Naive thymus-derived CD4-positive, alpha-beta T cell (primary cell): ENCODE measurements around the gene OSM. TPM values are rescaled to one million over a fixed set of nuclear protein-coding genes. Genes with fewer than 3 reads are reported as not detected.

Source experiments
- ATAC-seq: fragments of 150-1000 bp; cut with Tn5 transposase; 2 replicates; pipeline ENCODE4 v1.10.0; 2021; ENCODE audit warnings: mild to moderate bottlenecking, moderate library complexity
- CTCF ChIA-PET: fragments of 350-600 bp; sonication (Branson Sonifier 250); formaldehyde crosslinking; loops from one replicate; lab custom pipeline; 2021; ENCODE audit warnings: antibody characterized with exemption; lab: Charles Lee
- POLR2A ChIA-PET: fragments of 350-600 bp; sonication (Branson Sonifier 250); formaldehyde crosslinking; loops from one replicate; lab custom pipeline; 2021; ENCODE audit warnings: antibody characterized with exemption, inconsistent platforms; lab: Charles Lee
- DNase-seq, 9 donors: peaks; one replicate each; pipeline versions ENCODE4 v3.0.0 to v3.0.0-alpha.2; 2020 to 2022; ENCODE audit warnings: mixed read lengths in 1 of 9
- H3K27ac ChIP-seq: one replicate; pipeline ENCODE4 v1.7.0; 2013; ENCODE audit warnings: mild to moderate bottlenecking, low read depth, low read length, moderate library complexity
- H3K27me3 ChIP-seq, 2 donors: one replicate each; pipeline ENCODE4 v1.7.0; 2013; ENCODE audit warnings: low read length in 2 of 2, mild to moderate bottlenecking in 2 of 2, moderate library complexity in 2 of 2; ENCODE audit not compliant: control insufficient read depth in 2 of 2, insufficient read depth in 2 of 2
- H3K36me3 ChIP-seq, 3 experiments: 1 replicate in 2 of 3; 2 replicates in 1 of 3; pipeline ENCODE4 v1.7.0; 2013; ENCODE audit warnings: low read length in 3 of 3, mild to moderate bottlenecking in 3 of 3, moderate library complexity in 1 of 3; ENCODE audit not compliant: insufficient read depth in 3 of 3, control insufficient read depth in 2 of 3
- H3K4me1 ChIP-seq, 2 donors: one replicate each; pipeline ENCODE4 v1.7.0; 2013; ENCODE audit warnings: low read length in 2 of 2, mild to moderate bottlenecking in 2 of 2, moderate library complexity in 1 of 2; ENCODE audit not compliant: control insufficient read depth in 2 of 2, insufficient read depth in 2 of 2
- H3K4me3 ChIP-seq: 2 replicates; pipeline ENCODE4 v1.7.0; 2013; ENCODE audit warnings: mild to moderate bottlenecking, low read length
- H3K9me3 ChIP-seq, 3 experiments: 1 replicate in 2 of 3; 2 replicates in 1 of 3; pipeline ENCODE4 v1.7.0; 2013; ENCODE audit warnings: low read length in 3 of 3; ENCODE audit not compliant: control insufficient read depth in 2 of 3
- H3K27ac Mint-ChIP-seq, 9 donors: one replicate each; pipeline ENCODE4 v1.8.0; 2020 to 2022; ENCODE audit warnings: mixed read lengths in 9 of 9, mild to moderate bottlenecking in 8 of 9, moderate library complexity in 5 of 9, inconsistent platforms in 2 of 9
- H3K27me3 Mint-ChIP-seq, 5 donors: one replicate each; pipeline ENCODE4 v1.8.0; 2021 to 2022; ENCODE audit warnings: mixed read lengths in 5 of 5, mild to moderate bottlenecking in 1 of 5
- H3K36me3 Mint-ChIP-seq, 5 donors: one replicate each; pipeline ENCODE4 v1.8.0; 2020 to 2022; ENCODE audit warnings: mixed read lengths in 5 of 5, mild to moderate bottlenecking in 3 of 5, inconsistent platforms in 1 of 5
- H3K4me1 Mint-ChIP-seq, 7 donors: one replicate each; pipeline ENCODE4 v1.8.0; 2020 to 2022; ENCODE audit warnings: mixed read lengths in 7 of 7, mild to moderate bottlenecking in 3 of 7, inconsistent platforms in 1 of 7
- H3K4me3 Mint-ChIP-seq, 10 donors: one replicate each; pipeline ENCODE4 v1.8.0; 2020 to 2022; ENCODE audit warnings: mild to moderate bottlenecking in 10 of 10, mixed read lengths in 10 of 10, moderate library complexity in 6 of 10, inconsistent platforms in 2 of 10
- H3K9me3 Mint-ChIP-seq, 11 donors: one replicate each; pipeline ENCODE4 v1.8.0; 2020 to 2022; ENCODE audit warnings: mixed read lengths in 11 of 11, mild to moderate bottlenecking in 4 of 11, inconsistent platforms in 1 of 11, moderate library complexity in 1 of 11
- intact Hi-C, 2 donors: fragments of 100-400 bp; cut with micrococcal nuclease; formaldehyde crosslinking; loops; one replicate each; pipeline ENCODE4 v1.15.1; 2023
- polyA plus RNA-seq, 2 donors: library from polyadenylated mRNA; unstranded; fragments of 300-500 nt; fragmentation: Illumina TruSeq; gene quantifications; one replicate each; pipeline ENCODE4 v1.2.3, GENCODE V29; 2021
- total RNA-seq, 6 experiments: library from RNA in 5 of 6; stranded (reverse) in 5 of 6; gene quantifications; 1 replicate in 5 of 6; 2 replicates in 1 of 6; pipeline ENCODE4 v1.2.3 and lab custom pipeline; 2021 to 2026

The OSM gene
- total and polyA plus RNA-seq, 7 experiments from 2014 or later: 0.49 to 158 (median 6.3) TPM

DNA sequence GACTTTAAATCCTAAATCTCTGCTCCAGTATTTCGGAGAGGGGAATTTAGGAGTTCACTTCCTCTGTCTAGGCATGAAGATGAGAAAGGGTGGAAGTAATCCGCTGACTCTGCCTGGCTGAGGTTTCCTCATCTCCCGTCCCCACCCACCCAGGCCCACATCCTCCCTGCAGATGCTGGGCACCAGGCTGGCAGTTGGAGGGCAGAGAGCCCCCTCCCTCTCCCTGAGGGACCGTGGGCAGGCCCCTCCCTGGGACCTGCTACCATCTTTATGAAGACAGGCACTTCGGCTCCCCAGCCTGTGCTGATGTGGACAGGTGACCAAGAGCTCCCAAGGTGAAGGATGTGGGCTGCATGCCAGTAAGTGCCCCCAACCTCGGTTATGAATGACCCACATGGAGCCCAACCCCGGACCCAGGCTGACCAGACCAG lies 16.0 kb upstream of the OSM start:
- Histone ChIP-seq H3K9me3 (no peaks in the 10 kb centered on the region), H3K36me3 (peaks cover 0 to 15% (median 0%) of the 10 kb centered on the region in 3 experiments), H3K27me3 (no peaks in the 10 kb centered on the region), H3K4me3 (no peak overlapping the region), H3K27ac (no peak overlapping the region), H3K4me1 (peaks cover 2 to 10% of the 10 kb centered on the region in 2 donors)
- ATAC-seq (no peak), DNase-seq (no peak)
- CTCF ChIA-PET: interaction anchor here (0.9 to 8.8 kb wide), 5 partner anchors 17 to 174 kb away, joined by 3 to 85 read pairs (median 5); partner anchors contain the start of gene OSM
- H3K4me3 Mint-ChIP-seq: peak overlapping the region in 1 of 10 donors; percentile 70
- POLR2A ChIA-PET: interaction anchor here (1.3 to 2.5 kb wide), 3 partner anchors 8 to 18 kb away, joined by 3 to 7 read pairs (median 3); no protein-coding TSS in a partner anchor
- peaks cover 17 to 62% (median 24%) of the 10 kb centered on the region in 7 donors for H3K4me1 Mint-ChIP-seq
- intact Hi-C loops: no loop called here
- peak overlapping the region in 1 of 9 donors; percentile 73 for H3K27ac Mint-ChIP-seq
- peaks cover 0 to 2% (median 0%) of the 10 kb centered on the region in 11 donors for H3K9me3 Mint-ChIP-seq
- H3K27me3 Mint-ChIP-seq: no peaks in the 10 kb centered on the region
- peaks cover 0 to 25% (median 7%) of the 10 kb centered on the region in 5 donors for H3K36me3 Mint-ChIP-seq

DNA sequence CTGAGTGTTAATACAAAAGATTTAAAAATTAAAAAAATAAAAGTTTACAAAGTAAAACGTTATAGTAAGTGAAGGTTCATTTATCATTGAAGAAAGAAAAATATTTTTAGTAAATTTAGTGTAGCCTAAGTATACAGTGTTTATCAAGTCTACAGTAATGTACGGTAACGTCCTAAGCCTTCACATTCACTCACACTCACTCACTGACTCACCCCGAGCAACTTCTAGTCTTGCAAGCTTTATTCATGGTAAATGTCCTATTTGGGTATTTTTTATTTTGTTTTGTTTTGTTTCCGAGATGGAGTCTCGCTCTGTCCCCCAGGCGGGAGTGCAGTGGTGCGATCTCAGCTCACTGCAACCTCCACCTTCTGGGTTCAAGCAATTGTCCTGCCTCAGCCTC lies 13.9 kb upstream of the OSM start:
- Histone ChIP-seq H3K9me3 (no peaks in the 10 kb centered on the region), H3K4me1 (peaks cover 5 to 20% of the 10 kb centered on the region in 2 donors), H3K27me3 (no peaks in the 10 kb centered on the region), H3K27ac (no peak overlapping the region), H3K36me3 (peaks cover 0 to 5% (median 0%) of the 10 kb centered on the region in 3 experiments), H3K4me3 (no peak overlapping the region)
- no peak overlapping the region for H3K27ac Mint-ChIP-seq
- ChIA-PET CTCF (interaction anchor here (0.8 to 1.3 kb wide), 2 partner anchors 109 to 172 kb away, joined by 4 to 5 read pairs; no protein-coding TSS in a partner anchor), POLR2A (interaction anchor here (0.6 to 1.4 kb wide), 5 partner anchors 9 to 225 kb away, joined by 3 to 5 read pairs (median 3); partner anchors contain the start of gene CASTOR1)
- ATAC-seq: no peak
- intact Hi-C loops: no loop called here
- H3K36me3 Mint-ChIP-seq: peaks cover 0 to 31% (median 5%) of the 10 kb centered on the region in 5 donors
- peaks cover 22 to 68% (median 36%) of the 10 kb centered on the region in 7 donors for H3K4me1 Mint-ChIP-seq
- no peak overlapping the region for H3K4me3 Mint-ChIP-seq
- DNase-seq: no peak
- no peaks in the 10 kb centered on the region for H3K27me3 Mint-ChIP-seq
- H3K9me3 Mint-ChIP-seq: peaks cover 0 to 2% (median 0%) of the 10 kb centered on the region in 11 donors

DNA sequence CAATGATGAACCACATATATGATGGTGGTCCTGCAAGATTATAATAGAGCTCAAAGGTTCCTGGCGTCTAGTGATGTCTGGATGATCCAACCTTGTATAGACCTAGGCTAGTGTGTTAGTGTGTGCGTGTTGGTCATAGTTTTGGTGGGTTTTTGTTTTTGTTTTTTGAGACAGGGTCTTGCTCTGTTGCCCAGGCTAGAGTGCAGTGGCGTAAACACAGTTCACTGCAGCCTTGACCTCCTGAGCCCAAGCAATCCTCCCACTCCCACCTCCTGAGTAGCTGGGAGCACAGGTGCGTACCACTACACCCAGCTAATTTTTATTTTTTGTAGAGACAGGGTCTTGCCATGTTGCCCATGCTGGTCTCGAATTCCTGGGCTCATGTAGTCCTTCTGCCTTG lies 13.3 kb upstream of the OSM start:
- Histone ChIP-seq H3K27ac (no peak overlapping the region), H3K4me3 (no peak overlapping the region), H3K4me1 (peaks cover 5 to 24% of the 10 kb centered on the region in 2 donors), H3K27me3 (no peaks in the 10 kb centered on the region), H3K9me3 (no peaks in the 10 kb centered on the region), H3K36me3 (no peaks in the 10 kb centered on the region)
- peaks cover 0 to 33% (median 3%) of the 10 kb centered on the region in 5 donors for H3K36me3 Mint-ChIP-seq
- no peak for ATAC-seq
- CTCF ChIA-PET: interaction anchor here (0.8 to 1.5 kb wide), 4 partner anchors 8 to 172 kb away, joined by 3 to 7 read pairs (median 4); no protein-coding TSS in a partner anchor
- no peak for DNase-seq
- POLR2A ChIA-PET: interaction anchor here (0.6 to 2.6 kb wide), 4 partner anchors 9 to 176 kb away, joined by 3 to 11 read pairs (median 4); partner anchors contain the start of genes CASTOR1 and OSM
- peaks cover 0 to 2% (median 0%) of the 10 kb centered on the region in 11 donors for H3K9me3 Mint-ChIP-seq
- intact Hi-C loops: no loop called here
- H3K4me1 Mint-ChIP-seq: peaks cover 27 to 69% (median 38%) of the 10 kb centered on the region in 7 donors
- peak overlapping the region in 1 of 10 donors; percentile 37 for H3K4me3 Mint-ChIP-seq
- no peak overlapping the region for H3K27ac Mint-ChIP-seq
- no peaks in the 10 kb centered on the region for H3K27me3 Mint-ChIP-seq

DNA sequence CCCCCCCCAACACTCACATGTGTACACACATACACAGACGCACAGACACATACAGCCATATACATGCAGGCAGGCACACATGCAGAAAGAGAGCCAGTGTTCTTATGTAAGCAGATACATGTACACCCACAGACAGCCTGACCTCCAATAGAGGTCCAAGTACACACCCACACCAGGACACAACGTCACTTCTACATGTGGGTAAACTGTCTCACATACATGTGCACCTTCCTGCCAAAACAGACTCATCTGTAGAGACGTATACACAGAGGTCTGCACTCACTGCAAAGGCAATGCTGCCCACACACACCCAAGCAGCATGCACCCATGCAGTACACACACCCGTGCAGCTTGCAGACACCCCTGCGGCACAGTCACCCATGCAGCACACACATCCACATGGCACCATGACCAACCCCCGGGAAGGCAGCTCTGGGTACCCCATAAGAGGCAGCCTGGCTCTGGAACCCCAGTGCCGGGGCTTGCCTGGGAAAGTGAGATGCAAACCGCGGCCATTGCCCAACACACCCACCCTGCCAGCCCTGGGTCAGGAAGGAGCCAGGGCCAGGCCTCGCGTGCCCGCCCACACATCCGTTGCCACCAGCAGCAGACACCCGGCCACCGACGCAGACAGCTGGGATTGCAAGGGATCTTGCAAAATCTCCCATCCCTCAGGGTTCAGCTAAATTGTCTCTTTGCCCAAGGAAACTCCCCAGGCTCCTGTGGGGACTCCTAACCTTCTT lies 12.6 kb upstream of the OSM start:
- no peaks in the 10 kb centered on the region for H3K9me3 ChIP-seq
- DNase-seq (no peak), ATAC-seq (peak; percentile 63)
- Mint-ChIP-seq H3K4me1 (peaks cover 32 to 69% (median 37%) of the 10 kb centered on the region in 7 donors), H3K9me3 (peaks cover 0 to 2% (median 0%) of the 10 kb centered on the region in 11 donors), H3K36me3 (peaks cover 0 to 38% (median 0%) of the 10 kb centered on the region in 5 donors), H3K4me3 (peak overlapping the region in 2 of 10 donors; percentile 19 to 37), H3K27ac (peak overlapping the region in 1 of 9 donors; percentile 22), H3K27me3 (no peaks in the 10 kb centered on the region)
- H3K4me3 ChIP-seq: no peak overlapping the region
- H3K27ac ChIP-seq: no peak overlapping the region
- no peaks in the 10 kb centered on the region for H3K27me3 ChIP-seq
- peaks cover 5 to 24% of the 10 kb centered on the region in 2 donors for H3K4me1 ChIP-seq
- ChIA-PET CTCF (interaction anchor here (0.6 to 1.5 kb wide), 4 partner anchors 9 to 711 kb away, joined by 3 to 7 read pairs (median 6); no protein-coding TSS in a partner anchor), POLR2A (interaction anchor here (0.6 to 2.6 kb wide), 3 partner anchors 10 to 420 kb away, joined by 4 to 11 read pairs (median 4); partner anchors contain the start of genes CASTOR1 and OSM)
- no peaks in the 10 kb centered on the region for H3K36me3 ChIP-seq
- intact Hi-C loops: no loop called here

DNA sequence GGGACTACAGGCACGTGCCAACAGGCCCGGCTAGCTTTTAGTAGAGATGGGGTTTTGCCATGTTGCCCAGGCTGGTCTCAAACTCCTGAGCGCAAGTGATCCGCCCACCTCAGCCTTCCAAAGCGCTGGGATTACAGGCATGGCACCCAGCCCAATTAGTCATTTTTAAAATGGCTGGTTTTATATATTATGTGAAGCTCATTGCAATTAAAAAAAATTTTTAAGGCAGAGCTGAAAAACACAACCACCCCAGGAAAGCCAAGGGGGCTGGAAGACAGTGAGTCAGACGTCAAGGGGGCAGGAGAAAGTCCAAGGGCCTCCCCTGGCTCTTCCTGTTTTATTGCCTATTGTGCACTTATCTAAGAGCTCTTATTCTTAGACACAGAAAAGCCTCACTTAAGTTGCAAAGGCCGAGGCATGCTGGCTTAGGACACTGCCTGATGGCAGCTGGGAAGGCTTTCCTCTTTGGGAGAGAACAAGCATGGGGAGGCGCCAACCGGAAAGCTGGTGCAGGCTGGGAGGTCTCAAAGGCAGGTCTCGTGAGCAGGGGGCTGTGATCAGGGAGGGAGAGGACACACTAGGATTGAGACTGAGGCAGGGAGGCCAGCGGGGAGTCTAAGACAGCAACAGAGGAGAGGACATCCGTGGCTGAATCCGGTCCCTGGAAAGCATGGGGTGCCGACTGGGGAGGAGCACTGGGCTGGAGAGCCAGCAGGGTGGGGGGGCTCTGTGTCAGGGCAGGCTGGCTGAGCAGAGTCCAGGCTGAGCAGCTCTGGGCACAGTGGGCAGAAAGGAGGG lies 11.1 kb upstream of the OSM start:
- Histone ChIP-seq H3K27me3 (no peaks in the 10 kb centered on the region), H3K27ac (no peak overlapping the region), H3K4me1 (peaks cover 5 to 20% of the 10 kb centered on the region in 2 donors), H3K4me3 (no peak overlapping the region), H3K36me3 (no peaks in the 10 kb centered on the region), H3K9me3 (no peaks in the 10 kb centered on the region)
- POLR2A ChIA-PET: interaction anchor here (0.5 to 2.6 kb wide), 2 partner anchors 11 to 863 kb away, joined by 3 to 11 read pairs; partner anchors contain the start of gene OSM
- CTCF ChIA-PET: interaction anchor here (1.0 to 3.4 kb wide), 2 partner anchors 9 to 16 kb away, joined by 3 to 20 read pairs; no protein-coding TSS in a partner anchor
- DNase-seq (no peak), ATAC-seq (no peak)
- intact Hi-C loops: no loop called here
- Mint-ChIP-seq H3K4me3 (peak overlapping the region in 1 of 10 donors; percentile 53), H3K27me3 (no peaks in the 10 kb centered on the region), H3K27ac (peak overlapping the region in 2 of 9 donors; percentile 43 to 56), H3K36me3 (peaks cover 0 to 36% (median 0%) of the 10 kb centered on the region in 5 donors), H3K4me1 (peaks cover 36 to 71% (median 42%) of the 10 kb centered on the region in 7 donors), H3K9me3 (peaks cover 0 to 2% (median 0%) of the 10 kb centered on the region in 11 donors)
